ENCODE measurements around the gene ZNF541.

GRCh38 chr19:47610902-47611301 is 38.0 kb upstream of the ZNF541 start:
- TF ChIP-seq, protein P1, sequence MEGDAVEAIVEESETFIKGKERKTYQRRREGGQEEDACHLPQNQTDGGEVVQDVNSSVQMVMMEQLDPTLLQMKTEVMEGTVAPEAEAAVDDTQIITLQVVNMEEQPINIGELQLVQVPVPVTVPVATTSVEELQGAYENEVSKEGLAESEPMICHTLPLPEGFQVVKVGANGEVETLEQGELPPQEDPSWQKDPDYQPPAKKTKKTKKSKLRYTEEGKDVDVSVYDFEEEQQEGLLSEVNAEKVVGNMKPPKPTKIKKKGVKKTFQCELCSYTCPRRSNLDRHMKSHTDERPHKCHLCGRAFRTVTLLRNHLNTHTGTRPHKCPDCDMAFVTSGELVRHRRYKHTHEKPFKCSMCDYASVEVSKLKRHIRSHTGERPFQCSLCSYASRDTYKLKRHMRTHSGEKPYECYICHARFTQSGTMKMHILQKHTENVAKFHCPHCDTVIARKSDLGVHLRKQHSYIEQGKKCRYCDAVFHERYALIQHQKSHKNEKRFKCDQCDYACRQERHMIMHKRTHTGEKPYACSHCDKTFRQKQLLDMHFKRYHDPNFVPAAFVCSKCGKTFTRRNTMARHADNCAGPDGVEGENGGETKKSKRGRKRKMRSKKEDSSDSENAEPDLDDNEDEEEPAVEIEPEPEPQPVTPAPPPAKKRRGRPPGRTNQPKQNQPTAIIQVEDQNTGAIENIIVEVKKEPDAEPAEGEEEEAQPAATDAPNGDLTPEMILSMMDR (IDR thresholded peaks at IDR 0.05; ENCODE audit: low read length): no peak
- TF ChIP-seq EZH2 (optimal IDR thresholded peaks at IDR 0.05; ENCODE audit: low read depth, low read length) (no peak), EZH2phosphoT487 (IDR thresholded peaks at IDR 0.05; ENCODE audit: low read length) (no peak)
